ENCODE data around the gene DIP2C.

Gene DIP2C

GRCh38 chr10:277963-278362 lies 411.5 kb downstream of the DIP2C start:
- in situ Hi-C loops (cut with MboI; ENCODE audit: low sequenced_read_pairs, unreplicated experiment), result no loop called here
- TF ChIP-seq, protein P1, sequence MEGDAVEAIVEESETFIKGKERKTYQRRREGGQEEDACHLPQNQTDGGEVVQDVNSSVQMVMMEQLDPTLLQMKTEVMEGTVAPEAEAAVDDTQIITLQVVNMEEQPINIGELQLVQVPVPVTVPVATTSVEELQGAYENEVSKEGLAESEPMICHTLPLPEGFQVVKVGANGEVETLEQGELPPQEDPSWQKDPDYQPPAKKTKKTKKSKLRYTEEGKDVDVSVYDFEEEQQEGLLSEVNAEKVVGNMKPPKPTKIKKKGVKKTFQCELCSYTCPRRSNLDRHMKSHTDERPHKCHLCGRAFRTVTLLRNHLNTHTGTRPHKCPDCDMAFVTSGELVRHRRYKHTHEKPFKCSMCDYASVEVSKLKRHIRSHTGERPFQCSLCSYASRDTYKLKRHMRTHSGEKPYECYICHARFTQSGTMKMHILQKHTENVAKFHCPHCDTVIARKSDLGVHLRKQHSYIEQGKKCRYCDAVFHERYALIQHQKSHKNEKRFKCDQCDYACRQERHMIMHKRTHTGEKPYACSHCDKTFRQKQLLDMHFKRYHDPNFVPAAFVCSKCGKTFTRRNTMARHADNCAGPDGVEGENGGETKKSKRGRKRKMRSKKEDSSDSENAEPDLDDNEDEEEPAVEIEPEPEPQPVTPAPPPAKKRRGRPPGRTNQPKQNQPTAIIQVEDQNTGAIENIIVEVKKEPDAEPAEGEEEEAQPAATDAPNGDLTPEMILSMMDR (IDR thresholded peaks at IDR 0.05; ENCODE audit: borderline replicate concordance, control extremely low read depth, extremely low read depth, insufficient read depth, missing control alignments), result no peak

GRCh38 chr10:275680-276079 lies 413.8 kb downstream of the DIP2C start:
- in situ Hi-C loops (cut with MboI; ENCODE audit: low sequenced_read_pairs, unreplicated experiment), result no loop called here
- TF ChIP-seq, protein P1 (IDR thresholded peaks at IDR 0.05; ENCODE audit: borderline replicate concordance, control extremely low read depth, extremely low read depth, insufficient read depth, missing control alignments), result no peak
- DNase-seq (ENCODE audit: low spot score), result no peak

More at GRCh38 chr10:277963-278362, 411.5 kb downstream of the DIP2C start:
- no peak for DNase-seq (ENCODE audit: low spot score)

GRCh38 chr10:274866-275265 lies 414.6 kb downstream of the DIP2C start:
- TF ChIP-seq, protein P1 (IDR thresholded peaks at IDR 0.05; ENCODE audit: borderline replicate concordance, control extremely low read depth, extremely low read depth, insufficient read depth, missing control alignments), result no peak
- in situ Hi-C loops (cut with MboI; ENCODE audit: low sequenced_read_pairs, unreplicated experiment), result no loop called here
- DNase-seq (ENCODE audit: low spot score), result no peak

- TF ChIP-seq, protein P1 (IDR thresholded peaks at IDR 0.05; ENCODE audit: borderline replicate concordance, control extremely low read depth, extremely low read depth, insufficient read depth, missing control alignments), result no peak
- in situ Hi-C loops (cut with MboI; ENCODE audit: low sequenced_read_pairs, unreplicated experiment), result no loop called here
These were observed 416.4 kb downstream of the DIP2C start for GRCh38 chr10:273088-273487.

DNA sequence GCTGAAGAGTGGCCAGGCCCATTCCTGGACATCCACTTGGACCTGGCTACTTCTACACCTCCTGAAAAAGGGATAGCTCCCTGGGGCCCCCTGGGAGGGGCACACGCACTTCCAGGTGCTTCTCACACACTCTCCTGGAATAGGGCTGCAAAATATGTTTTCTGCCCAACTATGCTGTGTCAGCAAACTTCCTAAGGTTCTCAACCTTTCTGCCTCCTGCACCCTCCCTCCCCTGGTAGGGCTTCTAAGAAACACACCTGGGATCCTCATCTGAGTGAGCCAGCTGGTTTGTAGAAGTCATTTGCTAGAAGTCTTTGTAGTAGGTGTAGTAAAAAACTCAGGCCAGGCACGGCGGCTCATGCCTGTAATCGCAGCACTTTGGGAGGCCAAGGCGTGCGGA lies 417.7 kb downstream of the DIP2C start:
- TF ChIP-seq, protein P1 (IDR thresholded peaks at IDR 0.05; ENCODE audit: borderline replicate concordance, control extremely low read depth, extremely low read depth, insufficient read depth, missing control alignments), result no peak

More at GRCh38 chr10:273088-273487, 416.4 kb downstream of the DIP2C start:
- DNase-seq (ENCODE audit: low spot score), result no peak

DNA sequence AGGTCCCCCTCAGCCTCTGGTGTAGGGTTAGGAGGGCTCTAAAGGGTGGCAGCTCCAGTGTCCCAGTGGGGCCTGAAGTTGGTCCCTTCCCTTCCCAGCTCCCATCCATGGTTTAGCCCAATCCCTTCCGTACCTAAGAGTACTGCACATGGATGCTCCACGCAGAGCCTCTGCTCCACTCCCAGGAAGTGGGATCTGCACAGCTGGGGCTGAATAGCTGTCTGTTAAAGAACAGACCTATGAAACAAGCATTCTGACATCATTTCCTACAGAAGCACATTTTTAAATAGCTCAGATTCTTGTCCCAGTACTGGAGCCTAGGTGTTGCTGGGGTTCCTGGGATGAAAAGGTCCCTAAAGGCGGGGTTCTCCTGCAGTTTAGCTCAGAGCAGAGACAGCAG lies 418.3 kb downstream of the DIP2C start:
- TF ChIP-seq, protein P1 (IDR thresholded peaks at IDR 0.05; ENCODE audit: borderline replicate concordance, control extremely low read depth, extremely low read depth, insufficient read depth, missing control alignments), result no peak
- in situ Hi-C loops (cut with MboI; ENCODE audit: low sequenced_read_pairs, unreplicated experiment), result no loop called here
- no peak for DNase-seq (ENCODE audit: low spot score)

More for the DNA sequence above, 417.7 kb downstream of the DIP2C start:
- in situ Hi-C loops (cut with MboI; ENCODE audit: low sequenced_read_pairs, unreplicated experiment), result no loop called here
- DNase-seq (ENCODE audit: low spot score), result no peak

Data from GM13976 (cell line).